Ishikawa (cell line): ENCODE results near the gene SLC26A8.

Experiments
- CEBPB ChIP-seq: IDR thresholded peaks from 2 replicates; pipeline ENCODE4 v1.6.1; 2012
- CREB1 ChIP-seq: IDR thresholded peaks from 2 replicates; pipeline ENCODE4 v1.6.1; 2012; ENCODE audit warnings: low read depth
- EGR1 ChIP-seq: IDR thresholded peaks from 2 replicates; pipeline ENCODE4 v1.6.1; 2012
- EP300 ChIP-seq: IDR thresholded peaks from 2 replicates; pipeline ENCODE4 v1.6.1; 2012; ENCODE audit warnings: borderline replicate concordance
- FOXM1 ChIP-seq: IDR thresholded peaks from 2 replicates; pipeline ENCODE4 v1.6.1; 2012; ENCODE audit warnings: low read depth, borderline replicate concordance
- NFIC ChIP-seq: IDR thresholded peaks from 2 replicates; pipeline ENCODE4 v1.6.1; 2012
- RAD21 ChIP-seq: IDR thresholded peaks from 2 replicates; pipeline ENCODE4 v1.6.1; 2012; ENCODE audit warnings: low read depth
- TAF1 ChIP-seq: IDR thresholded peaks from 2 replicates; pipeline ENCODE4 v1.6.1; 2012; ENCODE audit warnings: low read depth, mild to moderate bottlenecking
- TCF12 ChIP-seq: IDR thresholded peaks from 2 replicates; pipeline ENCODE4 v1.6.1; 2012; ENCODE audit warnings: low read depth
- TEAD4 ChIP-seq: IDR thresholded peaks from 2 replicates; pipeline ENCODE4 v1.6.1; 2012
- USF1 ChIP-seq: IDR thresholded peaks from 2 replicates; pipeline ENCODE4 v1.6.1; 2012
- YY1 ChIP-seq: IDR thresholded peaks from 2 replicates; pipeline ENCODE4 v1.6.1; 2012; ENCODE audit warnings: low read depth
- ZBTB7A ChIP-seq: IDR thresholded peaks from 2 replicates; pipeline ENCODE4 v1.6.1; 2012; ENCODE audit warnings: low read depth
- TF ChIP-seq, protein P1 (sequence below): IDR thresholded peaks from 2 replicates; pipeline ENCODE4 v1.6.1; 2012; ENCODE audit warnings: low read depth, mild to moderate bottlenecking
- TF ChIP-seq, protein P2 (sequence below): IDR thresholded peaks from 2 replicates; pipeline ENCODE4 v1.6.1; 2012

SLC26A8 gene

GRCh38 chr6:35905141-35905785 is 119.2 kb downstream of the SLC26A8 start:
- TF ChIP-seq ZBTB7A (no peak), YY1 (no peak), EGR1 (no peak), RAD21 (no peak), CREB1 (no peak), TEAD4 (no peak), TCF12 (no peak), EP300 (no peak), CEBPB (no peak), TAF1 (no peak), FOXM1 (no peak), USF1 (no peak), NFIC (no peak)
- TF ChIP-seq, protein P1, sequence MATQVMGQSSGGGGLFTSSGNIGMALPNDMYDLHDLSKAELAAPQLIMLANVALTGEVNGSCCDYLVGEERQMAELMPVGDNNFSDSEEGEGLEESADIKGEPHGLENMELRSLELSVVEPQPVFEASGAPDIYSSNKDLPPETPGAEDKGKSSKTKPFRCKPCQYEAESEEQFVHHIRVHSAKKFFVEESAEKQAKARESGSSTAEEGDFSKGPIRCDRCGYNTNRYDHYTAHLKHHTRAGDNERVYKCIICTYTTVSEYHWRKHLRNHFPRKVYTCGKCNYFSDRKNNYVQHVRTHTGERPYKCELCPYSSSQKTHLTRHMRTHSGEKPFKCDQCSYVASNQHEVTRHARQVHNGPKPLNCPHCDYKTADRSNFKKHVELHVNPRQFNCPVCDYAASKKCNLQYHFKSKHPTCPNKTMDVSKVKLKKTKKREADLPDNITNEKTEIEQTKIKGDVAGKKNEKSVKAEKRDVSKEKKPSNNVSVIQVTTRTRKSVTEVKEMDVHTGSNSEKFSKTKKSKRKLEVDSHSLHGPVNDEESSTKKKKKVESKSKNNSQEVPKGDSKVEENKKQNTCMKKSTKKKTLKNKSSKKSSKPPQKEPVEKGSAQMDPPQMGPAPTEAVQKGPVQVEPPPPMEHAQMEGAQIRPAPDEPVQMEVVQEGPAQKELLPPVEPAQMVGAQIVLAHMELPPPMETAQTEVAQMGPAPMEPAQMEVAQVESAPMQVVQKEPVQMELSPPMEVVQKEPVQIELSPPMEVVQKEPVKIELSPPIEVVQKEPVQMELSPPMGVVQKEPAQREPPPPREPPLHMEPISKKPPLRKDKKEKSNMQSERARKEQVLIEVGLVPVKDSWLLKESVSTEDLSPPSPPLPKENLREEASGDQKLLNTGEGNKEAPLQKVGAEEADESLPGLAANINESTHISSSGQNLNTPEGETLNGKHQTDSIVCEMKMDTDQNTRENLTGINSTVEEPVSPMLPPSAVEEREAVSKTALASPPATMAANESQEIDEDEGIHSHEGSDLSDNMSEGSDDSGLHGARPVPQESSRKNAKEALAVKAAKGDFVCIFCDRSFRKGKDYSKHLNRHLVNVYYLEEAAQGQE: no peak
- TF ChIP-seq, protein P2, sequence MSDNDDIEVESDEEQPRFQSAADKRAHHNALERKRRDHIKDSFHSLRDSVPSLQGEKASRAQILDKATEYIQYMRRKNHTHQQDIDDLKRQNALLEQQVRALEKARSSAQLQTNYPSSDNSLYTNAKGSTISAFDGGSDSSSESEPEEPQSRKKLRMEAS: no peak

- TF ChIP-seq CREB1: no peak
- TF ChIP-seq, protein P1: no peak
- no peak for TF ChIP-seq TEAD4
- TF ChIP-seq EGR1: no peak
- no peak for TF ChIP-seq YY1
- no peak for TF ChIP-seq RAD21
- no peak for TF ChIP-seq TCF12
- no peak for TF ChIP-seq CEBPB
- no peak for TF ChIP-seq ZBTB7A
- no peak for TF ChIP-seq TAF1
- no peak for TF ChIP-seq NFIC
- no peak for TF ChIP-seq EP300
- TF ChIP-seq USF1: no peak
- no peak for TF ChIP-seq FOXM1
- TF ChIP-seq, protein P2: no peak
Measured at GRCh38 chr6:35903679-35904078, 120.8 kb downstream of the SLC26A8 start.

DNA sequence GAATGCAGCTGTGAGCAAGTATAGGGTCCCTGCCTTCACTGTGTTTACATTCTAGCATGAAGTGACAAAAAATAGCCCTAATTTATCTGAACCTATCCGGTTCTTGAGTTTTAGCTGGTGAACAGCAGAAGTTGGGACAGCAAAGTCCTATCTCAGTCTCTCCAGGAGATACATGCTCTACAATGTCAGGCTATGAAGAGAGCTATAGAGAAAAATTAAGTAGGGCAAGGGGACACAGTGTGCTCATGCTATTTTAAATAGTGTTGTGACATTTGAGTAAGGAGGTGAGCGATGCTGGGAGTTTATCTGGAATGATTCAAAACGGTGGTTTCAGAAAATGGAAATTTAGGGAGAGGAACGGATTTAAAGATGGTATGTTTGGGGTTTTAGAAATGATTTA is 124.0 kb downstream of the SLC26A8 start:
- TF ChIP-seq RAD21 (no peak), YY1 (no peak), EP300 (no peak), FOXM1 (no peak), EGR1 (no peak), TAF1 (no peak), TCF12 (no peak), USF1 (no peak), ZBTB7A (no peak), TEAD4 (no peak)
- TF ChIP-seq, protein P1: no peak
- TF ChIP-seq, protein P2: no peak

DNA sequence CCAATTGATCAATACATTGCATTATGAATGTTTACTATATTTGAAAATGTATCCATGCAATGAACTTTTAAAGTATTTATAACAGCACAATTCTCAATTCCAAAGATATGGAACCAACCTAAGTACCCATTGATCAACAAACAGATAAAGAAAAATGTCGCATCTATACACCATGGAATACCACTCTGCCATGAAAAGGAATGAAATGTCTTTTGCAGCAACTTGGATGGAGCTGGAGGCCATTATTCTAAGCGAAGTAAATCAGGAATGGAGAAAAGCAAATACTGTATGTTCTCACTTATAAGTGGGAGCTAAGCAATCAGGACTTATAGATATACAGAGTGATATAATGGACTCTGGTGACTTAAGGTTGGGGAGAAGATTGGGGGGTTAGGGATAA is 126.4 kb downstream of the SLC26A8 start:
- TF ChIP-seq NFIC (no peak), RAD21 (no peak), TEAD4 (no peak), TAF1 (no peak), TCF12 (no peak), EP300 (no peak), FOXM1 (no peak), CEBPB (no peak), CREB1 (no peak)
